HepG2 (cell line): ENCODE data around the gene ACOXL. TPM values are rescaled to one million over a fixed set of nuclear protein-coding genes. Genes with fewer than 3 reads are reported as not detected.

ENCODE experiments used
- ATAC-seq: fragments of 200-7000 bp; cut with Tn5 transposase; 3 replicates; pipeline ENCODE4 v1.9.1; 2020; ENCODE audit warnings: mild to moderate bottlenecking, moderate library complexity
- BruUV-seq: library from RNA; stranded (reverse); fragments of 400-500 nt; replicated peaks from 2 replicates; lab custom pipeline; 2021; lab: Mats Ljungman, UMichigan
- CTCF ChIA-PET: fragments of 300-600 bp; formaldehyde crosslinking; extraction: SDS; loops from one replicate; lab custom pipeline; 2021; ENCODE audit warnings: low total read pairs, inconsistent platforms, low intra/inter-chr PET ratio; lab: Yijun Ruan, JAX
- POLR2A ChIA-PET: fragments of 350-600 bp; sonication (Branson Sonifier 250); formaldehyde crosslinking; loops from one replicate; lab custom pipeline; 2020; ENCODE audit warnings: antibody characterized with exemption, inconsistent platforms; lab: Yijun Ruan, JAX
- DNase-seq: peaks from one replicate; pipeline ENCODE4 v3.0.0-alpha.2; 2015; ENCODE audit warnings: low spot score
- FAIRE-seq: peaks from 3 replicates; lab custom pipeline; 2011; peaks lifted over from hg19 to GRCh38; lab: Jason Lieb, UNC
- H2AFZ ChIP-seq: one replicate; pipeline ENCODE4 v1.6.1; 2011; ENCODE audit warnings: low read length, inconsistent platforms
- H3K27ac ChIP-seq: fragments of 300-600 bp; 3 replicates; pipeline ENCODE4 v1.8.0; 2011; ENCODE audit warnings: mixed run types, mild to moderate bottlenecking, mixed read lengths, low read length, inconsistent platforms; ENCODE audit not compliant: insufficient read depth; ENCODE audit errors: extremely low read length
- H3K27me3 ChIP-seq, 2 experiments: fragments of 200-600 bp in 1 of 2; 2 replicates in 1 of 2; 3 replicates in 1 of 2; pipeline versions ENCODE4 v1.6.0 to v1.8.0; 2011; ENCODE audit warnings: low read length in 2 of 2, mild to moderate bottlenecking in 2 of 2, moderate library complexity in 2 of 2, inconsistent platforms in 1 of 2; ENCODE audit not compliant: insufficient read depth in 2 of 2, control insufficient read depth in 1 of 2
- H3K36me3 ChIP-seq, 2 experiments: fragments of 200-600 bp in 1 of 2; replicated peaks in 1 of 2; 2 replicates in 1 of 2; 3 replicates in 1 of 2; pipeline versions ENCODE4 v1.5.1 to v1.8.0; 2011; ENCODE audit warnings: low read length in 2 of 2, inconsistent platforms in 1 of 2; ENCODE audit not compliant: insufficient read depth in 2 of 2, control insufficient read depth in 1 of 2
- H3K4me1 ChIP-seq: 2 replicates; pipeline ENCODE4 v1.5.1; 2012; ENCODE audit warnings: low read length, inconsistent platforms; ENCODE audit not compliant: insufficient read depth
- H3K4me2 ChIP-seq: 2 replicates; pipeline ENCODE4 v1.6.0; 2011; ENCODE audit warnings: low read depth, low read length, inconsistent platforms
- H3K4me3 ChIP-seq, 3 experiments: fragments of 200-600 bp in 1 of 3; sonication (generic), shearing (Covaris generic) in 1 of 3; replicated peaks in 1 of 3; 2 replicates each; pipeline ENCODE4 v1.5.1; 2011 to 2016; ENCODE audit warnings: low read length in 3 of 3, inconsistent platforms in 2 of 3, low read depth in 2 of 3, mild to moderate bottlenecking in 2 of 3, control low read depth in 1 of 3, mixed read lengths in 1 of 3; ENCODE audit not compliant: insufficient read depth in 1 of 3
- H3K79me2 ChIP-seq: one replicate; pipeline ENCODE4 v1.6.1; 2011; ENCODE audit warnings: low read length, inconsistent platforms; ENCODE audit not compliant: insufficient read depth
- H3K9ac ChIP-seq: 2 replicates; pipeline ENCODE4 v1.6.0; 2011; ENCODE audit warnings: mild to moderate bottlenecking, low read depth, low read length, inconsistent platforms; ENCODE audit not compliant: insufficient read depth
- H3K9me3 ChIP-seq: 2 replicates; pipeline ENCODE4 v1.5.1; 2012; ENCODE audit warnings: mild to moderate bottlenecking, low read length
- H4K20me1 ChIP-seq: 2 replicates; pipeline ENCODE4 v1.6.0; 2011; ENCODE audit warnings: inconsistent platforms, mild to moderate bottlenecking, low read length, moderate library complexity; ENCODE audit not compliant: insufficient read depth
- CREB1 ChIP-seq, 2 experiments: fragments of 450-650 bp in 1 of 2; IDR thresholded peaks; 2 replicates each; pipeline ENCODE4 v1.6.1; 2016 to 2017; ENCODE audit warnings: control low read depth in 1 of 2, mild to moderate bottlenecking in 1 of 2, missing compliant biosample characterization in 1 of 2, missing genetic modification characterization in 1 of 2
- NFKB2 ChIP-seq: sonication (generic); formaldehyde crosslinking; IDR thresholded peaks from 2 replicates; pipeline ENCODE4 v1.4.0; 2020; ENCODE audit warnings: missing genetic modification reagents, borderline replicate concordance
- NR3C1 ChIP-seq: sonication (generic); formaldehyde crosslinking; IDR thresholded peaks from 2 replicates; pipeline ENCODE4 v1.4.0; 2020; ENCODE audit warnings: missing genetic modification reagents
- RNF219 ChIP-seq: sonication (generic); formaldehyde crosslinking; IDR thresholded peaks from 2 replicates; pipeline ENCODE4 v1.5.0; 2020; ENCODE audit warnings: mild to moderate bottlenecking, missing genetic modification reagents
- ZNF121 ChIP-seq: sonication (generic); formaldehyde crosslinking; IDR thresholded peaks from 2 replicates; pipeline ENCODE4 v1.5.0; 2020; ENCODE audit warnings: mild to moderate bottlenecking, missing genetic modification reagents
- ZNF333 ChIP-seq: sonication (generic); formaldehyde crosslinking; IDR thresholded peaks from 2 replicates; pipeline ENCODE4 v1.4.0; 2020; ENCODE audit warnings: mild to moderate bottlenecking, missing genetic modification reagents, borderline replicate concordance
- ZNF460 ChIP-seq: sonication (generic); formaldehyde crosslinking; IDR thresholded peaks from 2 replicates; pipeline ENCODE4 v1.5.1; 2020; ENCODE audit warnings: missing genetic modification reagents, mild to moderate bottlenecking, borderline replicate concordance
- ZNF839 ChIP-seq: sonication (generic); formaldehyde crosslinking; IDR thresholded peaks from 2 replicates; pipeline ENCODE4 v1.4.0; 2020; ENCODE audit warnings: missing genetic modification reagents, mild to moderate bottlenecking, borderline replicate concordance
- WGBS: methylation state at CpG from one replicate; pipeline ENCODE4 v1.1.6; 2017; ENCODE audit warnings: low lambda C conversion rate; 5-methylcytosine and 5-hydroxymethylcytosine counted together
- in situ Hi-C: cut with HindIII; loops from 2 replicates; pipeline ENCODE4 v1.10.0; 2017; ENCODE audit warnings: low pct_unique_long_range_greater_than_20kb; ENCODE audit not compliant: extremely low pct_ligation_motif_present
- intact Hi-C: fragments of 100-400 bp; cut with micrococcal nuclease; formaldehyde crosslinking; loops from one replicate; pipeline ENCODE4 v1.10.0; 2022; ENCODE audit not compliant: unreplicated experiment
- polyA plus RNA-seq, 8 experiments: library from polyadenylated mRNA; depleted of rRNA in 3 of 8; stranded (reverse) in 7 of 8; unstranded in 1 of 8; fragments of >200 nt; fragmentation: Illumina TruSeq in 4 of 8; extraction: Trizol in 4 of 8; gene quantifications; 2 replicates each; pipeline versions ENCODE4 v1.2.1 to v1.2.3, GENCODE V29; 2011 to 2016; ENCODE audit warnings: low read depth in 4 of 8, missing spikeins in 1 of 8, mixed read lengths in 1 of 8; ENCODE audit not compliant: insufficient read depth in 1 of 8
- total RNA-seq, 5 experiments: library from RNA; depleted of rRNA; stranded (reverse); fragments of >200 nt; fragmentation: Illumina TruSeq; extraction: Trizol; gene quantifications; 2 replicates each; pipeline ENCODE4 v1.2.3, GENCODE V29; 2016; ENCODE audit warnings: low read depth in 1 of 5
- TF ChIP-seq, protein P1 (sequence below): IDR thresholded peaks from 2 replicates; pipeline ENCODE4 v1.6.1; 2012; ENCODE audit warnings: low read length, improper control_type of control experiment
- TF ChIP-seq, protein P2 (sequence below): sonication (generic); formaldehyde crosslinking; IDR thresholded peaks from 2 replicates; pipeline ENCODE4 v1.4.0; 2020; ENCODE audit warnings: mild to moderate bottlenecking, low read depth, missing genetic modification reagents

ACOXL gene
- total and polyA plus RNA-seq, 2 of the 13 experiments (the other 11 are each of a cell fraction or from before 2014, with no cell fraction given): not detected

- no peak for FAIRE-seq
- Histone ChIP-seq H2AFZ (no peak overlapping the region), H3K4me1 (peaks cover 11% of the 10 kb centered on the region), H3K27ac (no peak overlapping the region), H3K4me2 (no peak overlapping the region), H3K27me3 (peaks cover 0 to 16% of the 10 kb centered on the region in 2 experiments; a peak in 3 of 5 replicates), H3K9ac (no peak overlapping the region), H3K36me3 (no peaks in the 10 kb centered on the region), H4K20me1 (no peaks in the 10 kb centered on the region; the same call in 1 of the 2 replicates), H3K4me3 (no peak overlapping the region), H3K9me3 (no peaks in the 10 kb centered on the region), H3K79me2 (no peaks in the 10 kb centered on the region)
- in situ Hi-C loops (no loop called here), intact Hi-C loops (no loop called here)
- no peak for TF ChIP-seq ZNF121 (CRISPR knock-in tag)
- no peak for TF ChIP-seq RNF219 (CRISPR knock-in tag)
- TF ChIP-seq ZNF839 (CRISPR knock-in tag): no peak
- no peak for TF ChIP-seq ZNF460 (CRISPR knock-in tag)
- no peak for TF ChIP-seq NR3C1
- no TSS peak for BruUV-seq
- ATAC-seq: no peak
- POLR2A ChIA-PET: no interaction called here
- CTCF ChIA-PET: no interaction called here
- DNase-seq: no peak
- 4% methylated on average over 1 of the region's 1 CpG for WGBS
These were observed 32.6 kb downstream of the ACOXL start for GRCh38 chr2:110764931-110765330.

DNA sequence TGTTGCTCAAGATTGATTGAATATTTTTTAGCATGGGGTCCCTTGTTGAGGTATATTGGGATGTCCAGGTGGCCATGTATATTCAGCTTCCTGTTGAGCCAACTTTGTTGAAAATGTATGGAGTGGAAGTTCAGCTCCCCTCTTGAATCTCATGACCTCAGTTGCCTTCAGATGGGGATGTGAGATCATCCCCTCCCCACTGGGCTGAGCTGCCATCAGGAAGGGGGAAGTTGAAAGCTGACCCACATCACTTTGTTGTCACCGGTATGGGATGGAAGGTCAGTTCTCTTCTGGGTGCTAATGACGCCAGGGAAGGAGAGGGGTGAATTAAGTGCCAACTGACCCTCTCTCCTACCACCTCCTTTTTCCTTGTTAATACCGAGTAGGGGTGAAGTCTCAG is 33.9 kb downstream of the ACOXL start:
- FAIRE-seq: no peak
- in situ Hi-C loops: no loop called here
- no peaks in the 10 kb centered on the region for H3K9me3 ChIP-seq
- no peak overlapping the region for H3K4me2 ChIP-seq
- DNase-seq: no peak
- CTCF ChIA-PET: no interaction called here
- TF ChIP-seq, protein P1, sequence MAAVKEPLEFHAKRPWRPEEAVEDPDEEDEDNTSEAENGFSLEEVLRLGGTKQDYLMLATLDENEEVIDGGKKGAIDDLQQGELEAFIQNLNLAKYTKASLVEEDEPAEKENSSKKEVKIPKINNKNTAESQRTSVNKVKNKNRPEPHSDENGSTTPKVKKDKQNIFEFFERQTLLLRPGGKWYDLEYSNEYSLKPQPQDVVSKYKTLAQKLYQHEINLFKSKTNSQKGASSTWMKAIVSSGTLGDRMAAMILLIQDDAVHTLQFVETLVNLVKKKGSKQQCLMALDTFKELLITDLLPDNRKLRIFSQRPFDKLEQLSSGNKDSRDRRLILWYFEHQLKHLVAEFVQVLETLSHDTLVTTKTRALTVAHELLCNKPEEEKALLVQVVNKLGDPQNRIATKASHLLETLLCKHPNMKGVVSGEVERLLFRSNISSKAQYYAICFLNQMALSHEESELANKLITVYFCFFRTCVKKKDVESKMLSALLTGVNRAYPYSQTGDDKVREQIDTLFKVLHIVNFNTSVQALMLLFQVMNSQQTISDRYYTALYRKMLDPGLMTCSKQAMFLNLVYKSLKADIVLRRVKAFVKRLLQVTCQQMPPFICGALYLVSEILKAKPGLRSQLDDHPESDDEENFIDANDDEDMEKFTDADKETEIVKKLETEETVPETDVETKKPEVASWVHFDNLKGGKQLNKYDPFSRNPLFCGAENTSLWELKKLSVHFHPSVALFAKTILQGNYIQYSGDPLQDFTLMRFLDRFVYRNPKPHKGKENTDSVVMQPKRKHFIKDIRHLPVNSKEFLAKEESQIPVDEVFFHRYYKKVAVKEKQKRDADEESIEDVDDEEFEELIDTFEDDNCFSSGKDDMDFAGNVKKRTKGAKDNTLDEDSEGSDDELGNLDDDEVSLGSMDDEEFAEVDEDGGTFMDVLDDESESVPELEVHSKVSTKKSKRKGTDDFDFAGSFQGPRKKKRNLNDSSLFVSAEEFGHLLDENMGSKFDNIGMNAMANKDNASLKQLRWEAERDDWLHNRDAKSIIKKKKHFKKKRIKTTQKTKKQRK: no peak
- TF ChIP-seq CREB1 (IDR thresholded peaks at IDR 0.05) (no peak), CREB1 (CRISPR knock-in tag; IDR thresholded peaks at IDR 0.05) (no peak), NFKB2 (CRISPR knock-in tag) (no peak), ZNF333 (CRISPR knock-in tag) (no peak)
- TF ChIP-seq, protein P2, sequence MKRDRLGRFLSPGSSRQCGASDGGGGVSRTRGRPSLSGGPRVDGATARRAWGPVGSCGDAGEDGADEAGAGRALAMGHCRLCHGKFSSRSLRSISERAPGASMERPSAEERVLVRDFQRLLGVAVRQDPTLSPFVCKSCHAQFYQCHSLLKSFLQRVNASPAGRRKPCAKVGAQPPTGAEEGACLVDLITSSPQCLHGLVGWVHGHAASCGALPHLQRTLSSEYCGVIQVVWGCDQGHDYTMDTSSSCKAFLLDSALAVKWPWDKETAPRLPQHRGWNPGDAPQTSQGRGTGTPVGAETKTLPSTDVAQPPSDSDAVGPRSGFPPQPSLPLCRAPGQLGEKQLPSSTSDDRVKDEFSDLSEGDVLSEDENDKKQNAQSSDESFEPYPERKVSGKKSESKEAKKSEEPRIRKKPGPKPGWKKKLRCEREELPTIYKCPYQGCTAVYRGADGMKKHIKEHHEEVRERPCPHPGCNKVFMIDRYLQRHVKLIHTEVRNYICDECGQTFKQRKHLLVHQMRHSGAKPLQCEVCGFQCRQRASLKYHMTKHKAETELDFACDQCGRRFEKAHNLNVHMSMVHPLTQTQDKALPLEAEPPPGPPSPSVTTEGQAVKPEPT (CRISPR knock-in tag): no peak
- TF ChIP-seq, all 625 proteins: peak for 0
- ATAC-seq: no peak
- H3K4me1 ChIP-seq: peaks cover 11% of the 10 kb centered on the region
- intact Hi-C loops: no loop called here
- H3K9ac ChIP-seq: no peak overlapping the region
- POLR2A ChIA-PET: no interaction called here
- H3K79me2 ChIP-seq: no peaks in the 10 kb centered on the region
- H3K36me3 ChIP-seq: no peaks in the 10 kb centered on the region
- peaks cover 0 to 29% of the 10 kb centered on the region in 2 experiments; a peak in 3 of 5 replicates for H3K27me3 ChIP-seq
- H3K27ac ChIP-seq: no peak overlapping the region
- 50% methylated on average over 3 of the region's 3 CpGs for WGBS
- no peak overlapping the region for H2AFZ ChIP-seq
- BruUV-seq: no TSS peak
- no peak overlapping the region for H3K4me3 ChIP-seq
- H4K20me1 ChIP-seq: no peaks in the 10 kb centered on the region; the same call in 1 of the 2 replicates
